ENCODE measurements around the gene FOXO4.

Gene FOXO4

GRCh38 chrX:71147496-71148277 is 52.0 kb downstream of the FOXO4 start:
- no peak for TF ChIP-seq CTCF (IDR thresholded peaks at IDR 0.05; ENCODE audit: low read depth, low read length)
- no peak for DNase-seq (ENCODE audit: extremely low read depth, low read depth)

GRCh38 chrX:71148278-71148663 is 52.6 kb downstream of the FOXO4 start:
- no peak for DNase-seq (ENCODE audit: extremely low read depth, low read depth)
- TF ChIP-seq CTCF (IDR thresholded peaks at IDR 0.05; ENCODE audit: low read depth, low read length), result no peak

GRCh38 chrX:71151366-71151765 is 55.7 kb downstream of the FOXO4 start:
- no peak for DNase-seq (ENCODE audit: extremely low read depth, low read depth)
- no peak for TF ChIP-seq CTCF (IDR thresholded peaks at IDR 0.05; ENCODE audit: low read depth, low read length)
